OCI-LY1 (cell line): Measurements from ENCODE around the gene CCDC92.

ENCODE experiments used
- H2AFZ ChIP-seq: fragments of 200-600 bp; sonication (generic), shearing (Covaris generic); 2 replicates; pipeline ENCODE4 v1.6.0; 2014; ENCODE audit warnings: antibody characterized with exemption, mild to moderate bottlenecking, low read length
- H3F3A ChIP-seq: fragments of 200-600 bp; sonication (generic), shearing (Covaris generic); 2 replicates; pipeline ENCODE4 v1.6.0; 2014; ENCODE audit warnings: mild to moderate bottlenecking, antibody characterized with exemption, low read length, moderate library complexity; ENCODE audit not compliant: insufficient read depth
- H3K27ac ChIP-seq: fragments of 200-600 bp; sonication (generic); 2 replicates; pipeline ENCODE4 v1.5.1; 2014; ENCODE audit warnings: low read length, mixed run types, mild to moderate bottlenecking, low read depth; ENCODE audit not compliant: poor library complexity, severe bottlenecking
- H3K27me3 ChIP-seq: fragments of 200-600 bp; sonication (generic); 2 replicates; pipeline ENCODE4 v1.6.0; 2014; ENCODE audit warnings: antibody characterized with exemption, mild to moderate bottlenecking, low read length, moderate library complexity; ENCODE audit not compliant: insufficient read depth
- H3K36me3 ChIP-seq: fragments of 200-600 bp; sonication (generic); 2 replicates; pipeline ENCODE4 v1.6.1; 2014; ENCODE audit warnings: mild to moderate bottlenecking, antibody characterized with exemption, low read length, moderate library complexity, mixed read lengths; ENCODE audit not compliant: insufficient read depth
- H3K4me1 ChIP-seq: fragments of 200-600 bp; sonication (generic); 2 replicates; pipeline ENCODE4 v1.5.1; 2014; ENCODE audit warnings: mild to moderate bottlenecking, low read length, moderate library complexity; ENCODE audit not compliant: insufficient read depth, severe bottlenecking
- H3K4me2 ChIP-seq: fragments of 200-600 bp; sonication (generic), shearing (Covaris generic); 2 replicates; pipeline ENCODE4 v1.6.1; 2014; ENCODE audit warnings: low read length
- H3K4me3 ChIP-seq: fragments of 200-600 bp; sonication (generic); 2 replicates; pipeline ENCODE4 v1.5.1; 2014; ENCODE audit warnings: low read length, low read depth, mild to moderate bottlenecking, mixed read lengths; ENCODE audit not compliant: poor library complexity, severe bottlenecking
- H3K79me2 ChIP-seq: fragments of 200-600 bp; shearing (Covaris generic); 2 replicates; pipeline ENCODE4 v1.6.1; 2016; ENCODE audit warnings: mixed run types, low read length, mixed read lengths; ENCODE audit not compliant: insufficient read depth
- H3K9ac ChIP-seq: fragments of 200-600 bp; sonication (generic), shearing (Covaris generic); 2 replicates; pipeline ENCODE4 v1.6.1; 2014; ENCODE audit warnings: mild to moderate bottlenecking, low read length, mixed read lengths
- H3K9me2 ChIP-seq: fragments of 200-600 bp; sonication (generic), shearing (Covaris generic); 2 replicates; pipeline ENCODE4 v1.6.1; 2014; ENCODE audit warnings: low read depth, mild to moderate bottlenecking, low read length, mixed read lengths
- H3K9me3 ChIP-seq: fragments of 200-600 bp; shearing (Covaris generic); 2 replicates; pipeline ENCODE4 v1.6.1; 2014; ENCODE audit warnings: low read length, mixed read lengths
- H4K20me1 ChIP-seq: fragments of 200-600 bp; sonication (generic), shearing (Covaris generic); 2 replicates; pipeline ENCODE4 v1.6.0; 2016; ENCODE audit warnings: mild to moderate bottlenecking, low read length; ENCODE audit not compliant: insufficient read depth
- CTCF ChIP-seq: fragments of 200-600 bp; sonication (generic), shearing (Covaris generic); IDR thresholded peaks from 2 replicates; pipeline ENCODE4 v1.5.1; 2017; ENCODE audit warnings: mild to moderate bottlenecking, antibody characterized with exemption, low read length, moderate library complexity, mixed read lengths
- EZH2 ChIP-seq: fragments of 200-600 bp; sonication (generic), shearing (Covaris generic); IDR thresholded peaks from 2 replicates; pipeline ENCODE4 v1.8.0; 2017; ENCODE audit warnings: borderline replicate concordance, mixed run types, mild to moderate bottlenecking, antibody characterized with exemption, low read length, moderate library complexity, mixed read lengths

Gene CCDC92

GRCh38 chr12:124002021-124002644, 29.5 kb upstream of the CCDC92 start:
- no peaks in the 10 kb centered on the region for H3F3A ChIP-seq
- no peak for TF ChIP-seq EZH2
- H3K27me3 ChIP-seq = no peaks in the 10 kb centered on the region
- H3K4me3 ChIP-seq = no peak overlapping the region
- no peak overlapping the region for H2AFZ ChIP-seq
- H3K27ac ChIP-seq = no peak overlapping the region
- peaks cover 22% of the 10 kb centered on the region for H3K4me1 ChIP-seq
- no peak overlapping the region for H3K9ac ChIP-seq
- no peak overlapping the region for H3K4me2 ChIP-seq
- H3K36me3 ChIP-seq = peaks cover 38% of the 10 kb centered on the region; the same call in 1 of the 2 replicates
- no peaks in the 10 kb centered on the region for H3K79me2 ChIP-seq
- no peaks in the 10 kb centered on the region for H3K9me3 ChIP-seq
- no peaks in the 10 kb centered on the region for H4K20me1 ChIP-seq
- no peaks in the 10 kb centered on the region for H3K9me2 ChIP-seq

- Histone ChIP-seq H3K4me1 (peaks cover 14% of the 10 kb centered on the region), H3K4me3 (no peak overlapping the region), H3K4me2 (no peak overlapping the region), H3K9me3 (no peaks in the 10 kb centered on the region), H3K9me2 (no peaks in the 10 kb centered on the region), H3F3A (no peaks in the 10 kb centered on the region), H3K36me3 (peaks cover 38% of the 10 kb centered on the region; the same call in 1 of the 2 replicates), H2AFZ (no peak overlapping the region), H4K20me1 (no peaks in the 10 kb centered on the region), H3K9ac (no peak overlapping the region), H3K79me2 (no peaks in the 10 kb centered on the region), H3K27me3 (no peaks in the 10 kb centered on the region), H3K27ac (no peak overlapping the region)
- TF ChIP-seq EZH2 (no peak), CTCF (no peak)
Measured at GRCh38 chr12:124001343-124001742, 28.7 kb upstream of the CCDC92 start.

GRCh38 chr12:124000111-124000510, 27.5 kb upstream of the CCDC92 start:
- TF ChIP-seq CTCF (no peak), EZH2 (no peak)
- no peak overlapping the region for H3K4me2 ChIP-seq
- H2AFZ ChIP-seq = no peak overlapping the region
- no peak overlapping the region for H3K4me3 ChIP-seq
- no peaks in the 10 kb centered on the region for H3K79me2 ChIP-seq
- peaks cover 49% of the 10 kb centered on the region; the same call in 1 of the 2 replicates for H3K36me3 ChIP-seq
- no peaks in the 10 kb centered on the region for H3K27me3 ChIP-seq
- H3K4me1 ChIP-seq = peaks cover 9% of the 10 kb centered on the region
- H3K9me2 ChIP-seq = no peaks in the 10 kb centered on the region
- no peak overlapping the region for H3K9ac ChIP-seq
- no peaks in the 10 kb centered on the region for H3F3A ChIP-seq
- no peak overlapping the region for H3K27ac ChIP-seq
- H4K20me1 ChIP-seq = no peaks in the 10 kb centered on the region
- H3K9me3 ChIP-seq = no peaks in the 10 kb centered on the region

GRCh38 chr12:123998991-123999359, 26.3 kb upstream of the CCDC92 start:
- TF ChIP-seq CTCF (no peak), EZH2 (no peak)
- H3K4me3 ChIP-seq = no peak overlapping the region
- peaks cover 43% of the 10 kb centered on the region; the same call in 1 of the 2 replicates for H3K36me3 ChIP-seq
- H3K9me2 ChIP-seq = no peaks in the 10 kb centered on the region
- peaks cover 18% of the 10 kb centered on the region for H3K4me1 ChIP-seq
- H3K9me3 ChIP-seq = no peaks in the 10 kb centered on the region
- H3K27ac ChIP-seq = no peak overlapping the region
- H3K27me3 ChIP-seq = no peaks in the 10 kb centered on the region
- H3K79me2 ChIP-seq = no peaks in the 10 kb centered on the region
- H3F3A ChIP-seq = no peaks in the 10 kb centered on the region
- H4K20me1 ChIP-seq = no peaks in the 10 kb centered on the region
- H3K9ac ChIP-seq = no peak overlapping the region
- H2AFZ ChIP-seq = no peak overlapping the region
- H3K4me2 ChIP-seq = no peak overlapping the region
